PC-9 (cell line): ENCODE results near the gene AHNAK. TPM values are rescaled to one million over a fixed set of nuclear protein-coding genes. Genes with fewer than 3 reads are reported as not detected.

ENCODE experiments used
- BruUV-seq: library from RNA; stranded (reverse); fragments of 400-500 nt; replicated peaks from 2 replicates; lab custom pipeline; 2021; lab: Mats Ljungman, UMichigan
- CTCF ChIA-PET: fragments of 300-600 bp; sonication (Branson Sonifier 250); formaldehyde crosslinking; loops from one replicate; lab custom pipeline; 2022; ENCODE audit warnings: antibody characterized with exemption; lab: Charles Lee
- POLR2A ChIA-PET: fragments of 300-600 bp; sonication (Branson Sonifier 250); formaldehyde crosslinking; loops from one replicate; lab custom pipeline; 2022; ENCODE audit warnings: antibody characterized with exemption; ENCODE audit not compliant: unreplicated experiment; lab: Charles Lee
- DNase-seq, 2 experiments: peaks; one replicate each; pipeline versions ENCODE4 v3.0.0 to v3.0.0-alpha.2; 2015 to 2022; ENCODE audit warnings: mixed read lengths in 1 of 2
- H2AFZ ChIP-seq: fragments of 200-600 bp; sonication (generic); 2 replicates; pipeline ENCODE4 v1.8.1; 2017; ENCODE audit warnings: antibody characterized with exemption
- H3F3A ChIP-seq: fragments of 200-600 bp; sonication (generic); 2 replicates; pipeline ENCODE4 v1.8.1; 2017; ENCODE audit warnings: antibody characterized with exemption, mild to moderate bottlenecking, low read depth; ENCODE audit not compliant: insufficient read depth
- H3K27ac ChIP-seq: fragments of 200-600 bp; sonication (generic); 2 replicates; pipeline ENCODE4 v1.6.1; 2016; ENCODE audit warnings: mixed run types
- H3K27me3 ChIP-seq: fragments of 200-600 bp; sonication (generic); 2 replicates; pipeline ENCODE4 v1.6.1; 2016; ENCODE audit warnings: low read depth, mixed run types; ENCODE audit not compliant: insufficient read depth
- H3K36me3 ChIP-seq: fragments of 200-600 bp; sonication (generic); 2 replicates; pipeline ENCODE4 v1.6.1; 2016; ENCODE audit warnings: low read depth, mixed run types
- H3K4me1 ChIP-seq: fragments of 200-600 bp; sonication (generic); replicated peaks from 2 replicates; pipeline ENCODE4 v1.6.1; 2016; ENCODE audit warnings: mixed run types; ENCODE audit not compliant: insufficient read depth
- H3K4me2 ChIP-seq: fragments of 200-600 bp; sonication (generic); 2 replicates; pipeline ENCODE4 v1.6.1; 2017; ENCODE audit warnings: mixed run types
- H3K4me3 ChIP-seq: fragments of 200-600 bp; sonication (generic); 2 replicates; pipeline ENCODE4 v1.6.1; 2016; ENCODE audit warnings: mixed run types
- H3K79me2 ChIP-seq: fragments of 200-600 bp; sonication (generic); 2 replicates; pipeline ENCODE4 v1.6.1; 2017; ENCODE audit warnings: low read depth, mixed run types
- H3K9me2 ChIP-seq: fragments of 200-600 bp; sonication (generic); 2 replicates; pipeline ENCODE4 v1.8.1; 2017; ENCODE audit warnings: mild to moderate bottlenecking; ENCODE audit not compliant: insufficient read depth
- H3K9me3 ChIP-seq: fragments of 200-600 bp; sonication (generic); 2 replicates; pipeline ENCODE4 v1.8.1; 2016; ENCODE audit warnings: low read depth; ENCODE audit not compliant: insufficient read depth
- H4K20me1 ChIP-seq: fragments of 200-600 bp; sonication (generic); 2 replicates; pipeline ENCODE4 v1.8.1; 2017; ENCODE audit not compliant: insufficient read depth
- CTCF ChIP-seq: fragments of 200-600 bp; sonication (generic); conservative IDR thresholded peaks from 2 replicates; pipeline ENCODE4 v1.6.1; 2017; ENCODE audit warnings: mixed run types, antibody characterized with exemption, mild to moderate bottlenecking, moderate library complexity
- EZH2 ChIP-seq: fragments of 200-600 bp; sonication (generic); IDR thresholded peaks from 2 replicates; pipeline ENCODE4 v1.8.0; 2017; ENCODE audit warnings: antibody characterized with exemption, low read depth
- intact Hi-C: fragments of 100-400 bp; cut with micrococcal nuclease; formaldehyde crosslinking; loops from one replicate; pipeline ENCODE4 v1.10.0; 2022; ENCODE audit not compliant: unreplicated experiment
- total RNA-seq: library from RNA; stranded (reverse); gene quantifications from 2 replicates; pipeline ENCODE4 v1.2.3, GENCODE V29; 2021

AHNAK gene
- total RNA-seq, 1 experiment from 2014 or later: 632 TPM

GRCh38 chr11:62456630-62457029 is 90.0 kb downstream of the AHNAK start:
- CTCF ChIA-PET: interaction anchor here (0.5 kb wide), 1 partner anchor 117 kb away, joined by 3 read pairs; no protein-coding TSS in a partner anchor
- H3K4me1 ChIP-seq: peaks cover 16% of the 10 kb centered on the region
- H2AFZ ChIP-seq: no peak overlapping the region
- H3K9me2 ChIP-seq: no peaks in the 10 kb centered on the region
- DNase-seq: peak; percentile 19 to 42
- peaks cover 16% of the 10 kb centered on the region for H3F3A ChIP-seq
- no TSS peak for BruUV-seq
- no peaks in the 10 kb centered on the region for H3K79me2 ChIP-seq
- no peaks in the 10 kb centered on the region for H3K9me3 ChIP-seq
- POLR2A ChIA-PET: no interaction called here
- no peak for TF ChIP-seq CTCF
- no peak for TF ChIP-seq EZH2
- intact Hi-C loops: no loop called here
- H4K20me1 ChIP-seq: no peaks in the 10 kb centered on the region
- no peak overlapping the region for H3K4me2 ChIP-seq
- no peak overlapping the region for H3K27ac ChIP-seq
- no peak overlapping the region for H3K4me3 ChIP-seq
- H3K27me3 ChIP-seq: no peaks in the 10 kb centered on the region
- H3K36me3 ChIP-seq: no peaks in the 10 kb centered on the region

GRCh38 chr11:62452839-62453468 is 93.7 kb downstream of the AHNAK start:
- no peak overlapping the region for H2AFZ ChIP-seq
- H3K4me3 ChIP-seq: no peak overlapping the region
- no peaks in the 10 kb centered on the region for H3K9me3 ChIP-seq
- ChIA-PET POLR2A (no interaction called here), CTCF (no interaction called here)
- BruUV-seq: no TSS peak
- no peak overlapping the region for H3K4me2 ChIP-seq
- no peak overlapping the region for H3K27ac ChIP-seq
- H3K79me2 ChIP-seq: no peaks in the 10 kb centered on the region
- intact Hi-C loops: no loop called here
- H3F3A ChIP-seq: peaks cover 10% of the 10 kb centered on the region; the same call in 1 of the 2 replicates
- no peak for DNase-seq
- H3K27me3 ChIP-seq: no peaks in the 10 kb centered on the region
- peaks cover 9% of the 10 kb centered on the region; the same call in 1 of the 2 replicates for H3K4me1 ChIP-seq
- H4K20me1 ChIP-seq: no peaks in the 10 kb centered on the region
- no peaks in the 10 kb centered on the region for H3K9me2 ChIP-seq
- no peak for TF ChIP-seq CTCF
- no peak for TF ChIP-seq EZH2
- H3K36me3 ChIP-seq: no peaks in the 10 kb centered on the region

GRCh38 chr11:62452261-62452660 is 94.3 kb downstream of the AHNAK start:
- H2AFZ ChIP-seq: no peak overlapping the region
- no peak for DNase-seq
- BruUV-seq: no TSS peak
- no peaks in the 10 kb centered on the region for H3K9me3 ChIP-seq
- H3K79me2 ChIP-seq: no peaks in the 10 kb centered on the region
- H3K27ac ChIP-seq: no peak overlapping the region
- H3K27me3 ChIP-seq: no peaks in the 10 kb centered on the region
- POLR2A ChIA-PET: no interaction called here
- H3K9me2 ChIP-seq: no peaks in the 10 kb centered on the region
- H4K20me1 ChIP-seq: no peaks in the 10 kb centered on the region
- peaks cover 10% of the 10 kb centered on the region; the same call in 1 of the 2 replicates for H3F3A ChIP-seq
- H3K36me3 ChIP-seq: no peaks in the 10 kb centered on the region
- CTCF ChIA-PET: no interaction called here
- TF ChIP-seq EZH2 (no peak), CTCF (no peak)
- H3K4me1 ChIP-seq: peaks cover 8% of the 10 kb centered on the region; the same call in 1 of the 2 replicates
- intact Hi-C loops: no loop called here
- H3K4me2 ChIP-seq: no peak overlapping the region
- no peak overlapping the region for H3K4me3 ChIP-seq
